Cerebellar cortex (tissue), 1 donor: ENCODE measurements around the gene SPATA13.
"Not testable (repeated sequence)": the region's sequence is repeated elsewhere in the genome, so short reads cannot be mapped to it uniquely, and the experiment has no call there.

ENCODE experiments used
- DNase-seq: peaks from one replicate; pipeline ENCODE4 v3.0.0-alpha.2; 2015; ENCODE audit warnings: low spot score

The SPATA13 gene

GRCh38 chr13:24279327-24280110 is 119.0 kb downstream of the SPATA13 start:
- no peak for DNase-seq

- DNase-seq = no peak
These were observed 120.2 kb downstream of the SPATA13 start for GRCh38 chr13:24280720-24281119.

DNA sequence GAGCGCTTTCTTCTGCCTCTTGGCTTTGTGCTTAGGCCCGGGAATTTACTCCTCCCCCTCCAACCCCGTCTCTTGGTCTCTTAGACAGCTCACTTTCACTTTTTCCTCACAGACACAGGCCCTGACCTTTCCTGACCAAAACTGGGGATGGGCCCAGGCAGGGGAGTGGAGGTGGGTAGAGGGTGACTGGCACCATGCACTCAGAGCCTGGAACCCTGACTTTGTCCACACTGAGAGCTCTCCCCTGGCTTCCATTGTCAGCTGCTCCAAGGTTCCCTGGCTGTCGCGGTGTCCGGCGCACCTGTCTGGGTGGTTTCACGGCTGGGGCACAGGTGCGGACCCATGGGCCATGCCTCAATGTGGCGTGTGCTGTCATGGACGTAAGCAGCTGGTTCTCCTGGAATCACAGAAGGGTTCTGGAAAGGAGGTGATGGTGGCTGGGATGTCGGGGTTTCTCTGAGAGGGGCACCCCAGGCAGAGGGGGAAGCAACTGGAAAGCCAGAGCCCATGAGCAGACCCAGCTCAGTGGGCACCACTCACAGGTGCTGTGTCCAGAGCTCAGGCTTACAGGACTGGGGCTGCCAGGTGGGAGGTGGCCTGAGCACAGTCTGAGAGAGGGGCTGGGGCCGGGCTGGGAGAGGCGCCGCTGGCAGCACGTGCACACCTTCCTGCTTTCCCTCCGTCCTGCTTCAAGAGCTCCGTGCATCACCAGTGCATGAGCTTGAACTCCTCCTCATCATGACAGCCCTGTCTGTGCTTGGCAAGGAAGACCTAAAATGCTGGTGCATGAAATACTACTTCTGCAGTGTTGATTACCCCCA is 120.9 kb downstream of the SPATA13 start:
- no peak for DNase-seq

DNA sequence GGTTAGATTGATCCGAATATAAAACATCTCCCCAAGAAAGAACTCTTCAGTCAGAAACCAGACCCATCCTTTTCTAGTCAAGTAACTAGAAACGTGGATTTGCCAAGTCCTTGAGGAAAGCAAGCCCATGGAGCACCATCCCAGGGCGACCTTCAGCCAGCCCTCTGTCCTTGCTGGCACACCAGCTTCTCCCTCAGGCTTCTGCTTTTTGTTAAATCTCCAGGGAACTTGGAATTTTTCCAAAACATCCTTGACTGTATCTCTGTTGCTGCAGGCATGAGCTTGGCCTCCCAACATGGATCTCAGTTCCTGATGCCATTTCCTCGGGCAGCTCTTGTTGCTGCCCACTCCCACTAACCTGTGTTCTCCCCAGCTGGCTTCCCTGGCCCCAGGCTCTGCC is 121.7 kb downstream of the SPATA13 start:
- no peak for DNase-seq

GRCh38 chr13:24284889-24285565 is 124.5 kb downstream of the SPATA13 start:
- no peak for DNase-seq

DNA sequence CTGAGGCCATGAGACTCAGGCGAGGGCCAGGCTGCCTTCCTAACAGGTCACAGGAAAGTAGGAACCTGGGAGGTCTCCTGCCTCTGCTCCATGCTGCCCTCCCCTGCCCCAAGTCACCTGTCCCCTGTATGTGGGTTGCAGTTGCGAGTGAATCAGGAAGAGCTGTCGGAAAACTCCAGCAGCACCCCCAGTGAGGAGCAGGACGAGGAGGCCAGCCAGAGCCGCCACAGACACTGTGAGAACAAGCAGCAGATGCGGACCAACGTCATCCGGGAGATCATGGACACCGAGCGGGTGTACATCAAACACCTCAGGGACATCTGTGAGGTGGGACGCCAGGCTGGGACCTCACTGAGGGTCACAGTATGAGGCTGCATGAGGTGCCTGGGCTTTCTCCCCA is 126.1 kb downstream of the SPATA13 start:
- no peak for DNase-seq

DNA sequence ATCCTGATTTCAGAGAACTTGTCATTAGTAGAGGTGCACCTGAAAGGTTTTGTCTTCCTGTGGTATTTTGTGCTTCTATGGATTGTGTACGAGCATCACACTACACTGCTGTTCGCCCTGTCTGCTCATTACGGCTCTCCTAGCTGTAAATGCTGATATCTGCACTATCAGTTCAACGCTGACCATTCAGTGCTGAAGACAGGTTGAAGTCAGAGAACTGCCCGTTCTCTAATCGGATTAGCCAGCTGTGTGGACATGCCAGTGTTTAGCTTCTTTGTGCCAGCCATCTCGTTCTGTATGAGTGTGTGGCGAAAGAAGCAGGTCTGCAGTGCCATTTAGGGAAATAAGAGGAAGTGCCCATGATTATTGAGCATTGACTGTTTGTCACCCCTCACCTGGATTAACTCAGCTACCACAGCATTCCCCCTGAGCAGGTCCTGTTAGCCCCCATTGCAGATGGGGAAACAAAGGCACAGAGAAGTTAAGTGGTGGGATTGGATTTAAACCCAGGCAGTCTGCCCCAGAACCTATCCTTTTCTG is 127.3 kb downstream of the SPATA13 start:
- no peak for DNase-seq

DNA sequence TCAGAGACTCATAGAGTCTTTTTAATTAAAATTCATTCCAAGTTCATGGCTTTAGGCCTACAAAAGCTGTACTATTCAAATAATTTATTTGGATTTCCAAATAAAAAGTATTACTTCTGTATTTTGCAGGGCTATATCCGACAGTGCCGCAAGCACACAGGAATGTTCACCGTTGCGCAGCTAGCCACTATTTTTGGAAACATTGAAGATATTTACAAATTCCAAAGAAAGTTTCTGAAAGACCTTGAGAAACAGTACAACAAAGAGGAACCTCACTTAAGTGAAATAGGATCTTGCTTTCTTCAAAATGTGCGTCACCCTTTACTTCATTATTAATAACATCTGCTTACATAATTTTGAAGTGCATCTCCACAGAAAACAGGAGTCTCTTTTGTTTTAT is 128.3 kb downstream of the SPATA13 start:
- DNase-seq = no peak

- DNase-seq = no peak
These were observed 129.9 kb downstream of the SPATA13 start for GRCh38 chr13:24290280-24290932.

DNA sequence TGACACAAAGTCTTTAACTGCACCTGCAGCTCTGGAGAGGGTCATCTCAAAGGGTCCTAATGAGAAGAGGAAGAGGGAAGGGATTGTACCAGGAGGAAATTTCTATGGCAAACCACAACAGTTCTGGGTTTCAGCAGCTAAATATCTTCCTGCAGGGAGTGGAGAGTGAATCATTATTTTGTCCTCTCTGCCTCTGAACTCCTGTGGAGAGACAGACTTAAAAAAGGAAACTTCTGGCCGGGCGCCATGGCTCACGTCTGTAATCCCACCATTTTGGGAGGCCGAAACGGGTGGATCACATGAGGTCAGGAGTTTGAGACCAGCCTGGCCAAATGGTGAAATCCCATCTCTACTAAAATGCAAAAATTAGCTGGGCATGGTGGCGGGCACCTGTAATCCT is 132.0 kb downstream of the SPATA13 start:
- DNase-seq = no peak

DNA sequence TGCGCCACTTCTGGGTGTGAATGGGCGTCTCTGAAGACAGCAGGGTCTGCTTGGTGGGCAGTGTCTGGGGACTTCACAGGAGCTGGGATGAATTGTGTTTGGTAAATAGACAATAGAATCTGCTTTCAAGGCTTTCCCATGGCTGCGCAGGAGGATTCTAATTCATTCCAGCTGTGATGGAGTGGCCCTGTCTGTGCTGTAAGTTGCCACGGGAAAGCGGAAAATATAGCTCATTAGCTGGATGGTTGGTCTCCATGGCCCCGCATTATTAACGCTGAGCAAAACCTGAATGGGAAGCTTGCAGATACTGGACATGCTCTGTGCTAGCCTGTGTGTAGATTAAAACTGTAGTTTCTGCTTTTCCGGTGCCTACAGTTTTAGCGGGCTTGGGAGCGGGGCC is 133.2 kb downstream of the SPATA13 start:
- no peak for DNase-seq

DNA sequence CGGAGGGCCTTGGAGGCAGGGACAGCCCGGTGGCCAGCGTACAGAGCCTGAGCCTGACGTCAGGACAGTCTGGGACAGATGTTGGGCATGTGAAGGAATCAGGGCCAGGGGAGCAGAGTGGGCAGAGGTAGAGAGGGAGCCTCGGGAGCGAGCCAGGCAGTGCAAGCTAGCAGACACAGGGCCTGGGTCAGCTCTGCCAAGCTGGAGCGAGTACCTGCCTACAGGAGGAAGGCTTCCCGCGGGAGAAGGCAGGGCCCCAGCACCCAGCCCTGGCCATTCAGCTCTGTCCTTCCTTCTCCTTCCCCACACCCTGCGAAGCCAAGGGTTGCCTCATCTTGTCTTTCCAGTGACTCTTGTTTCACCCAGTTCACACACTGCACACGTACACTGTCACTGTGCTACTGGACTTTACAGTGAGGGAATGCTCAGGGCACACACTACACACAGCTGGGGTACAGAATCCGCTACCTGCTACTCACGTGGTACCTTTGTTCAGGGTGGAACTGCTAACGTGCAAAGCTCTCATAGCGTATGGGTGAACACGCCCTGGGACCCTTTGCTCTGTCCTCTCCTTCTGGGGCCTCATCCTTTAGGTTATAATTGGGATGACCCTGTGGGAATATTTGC is 139.1 kb downstream of the SPATA13 start:
- DNase-seq = no peak

DNA sequence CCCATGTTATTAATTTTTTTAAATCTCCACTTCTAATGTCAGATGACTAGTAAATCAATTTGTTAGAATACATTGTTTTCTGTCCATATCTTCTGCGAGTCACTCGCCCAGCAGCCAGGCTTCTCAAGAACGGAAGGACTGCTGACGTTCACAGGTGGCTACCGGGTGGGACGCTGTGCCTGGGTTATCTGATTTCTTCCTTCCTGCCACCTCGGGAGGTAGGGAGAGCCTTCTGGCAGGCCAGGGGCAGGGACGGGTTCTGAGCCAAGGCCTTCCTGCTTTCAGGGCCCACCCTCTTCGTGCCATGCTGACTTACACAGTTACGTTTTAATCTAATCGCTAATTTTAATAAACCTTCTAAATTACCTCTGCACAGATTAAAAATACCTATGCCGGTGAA is 140.9 kb downstream of the SPATA13 start:
- DNase-seq = no peak

- no peak for DNase-seq
These were observed 141.4 kb downstream of the SPATA13 start for GRCh38 chr13:24301911-24302310.

GRCh38 chr13:24304620-24305019 is 144.1 kb downstream of the SPATA13 start:
- DNase-seq = no peak

DNA sequence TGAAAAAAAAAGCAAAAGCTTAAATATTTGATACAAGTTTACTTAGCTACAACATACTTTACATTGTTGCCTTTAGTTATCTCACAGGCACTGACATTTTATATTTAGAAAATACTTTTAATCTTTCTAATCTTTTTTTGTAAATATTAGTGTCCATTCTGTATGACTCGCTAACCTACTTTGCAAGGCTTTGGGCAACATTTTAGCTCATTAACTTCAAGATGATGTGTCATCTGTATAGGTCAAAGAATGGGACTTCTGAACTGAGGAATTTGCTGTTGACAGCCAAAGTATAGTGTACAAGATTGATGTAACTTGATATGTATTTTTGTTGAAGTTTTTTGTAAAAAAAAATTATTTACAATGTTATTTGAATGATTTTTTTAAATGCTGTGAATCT is 146.1 kb downstream of the SPATA13 start:
- DNase-seq = no peak

- no peak for DNase-seq
These were observed 146.9 kb downstream of the SPATA13 start for GRCh38 chr13:24307211-24308067.

GRCh38 chr13:24308068-24308445 is 147.5 kb downstream of the SPATA13 start:
- DNase-seq = no peak

GRCh38 chr13:24308488-24309020 is 148.0 kb downstream of the SPATA13 start:
- no peak for DNase-seq

DNA sequence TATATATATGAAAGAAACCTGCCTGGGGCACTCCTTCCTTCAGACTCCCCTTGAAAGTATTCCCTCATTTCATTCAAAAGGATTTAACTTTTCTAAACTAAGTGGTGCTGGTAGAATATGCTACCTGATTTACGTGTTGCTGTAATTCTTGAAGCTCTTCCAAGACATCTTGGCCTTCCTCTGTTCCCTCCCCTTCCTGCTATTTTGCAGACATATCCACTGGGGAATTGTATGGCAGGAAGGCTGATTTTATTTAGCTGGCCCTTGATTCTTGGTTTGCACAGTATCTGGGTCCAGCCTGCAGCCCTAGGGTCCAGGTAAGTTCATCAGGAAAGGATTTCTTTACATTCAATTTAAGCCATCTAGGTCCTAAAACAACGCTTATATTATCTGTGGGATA is 148.8 kb downstream of the SPATA13 start, which contains the start of gene C1QTNF9:
Gene C1QTNF9, plus strand, starts transcription at position 281 of the 400 bp plus-strand sequence. CDS start 6,424 bp downstream, outside the sequence.
- DNase-seq = not testable (repeated sequence)
